HG03108 (cell line): ENCODE results near the gene FOXL3.

Experiments
- ATAC-seq: cut with Tn5 transposase; IDR thresholded peaks from one replicate; pipeline ENCODE4 v1.9.1; 2021; ENCODE audit warnings: moderate library complexity; ENCODE audit not compliant: unreplicated experiment

FOXL3 gene

GRCh38 chr7:265998-266850 lies 23.7 kb upstream of the FOXL3 start:
- no peak for ATAC-seq

GRCh38 chr7:266851-267840 lies 22.8 kb upstream of the FOXL3 start:
- no peak for ATAC-seq

- ATAC-seq, result no peak
These were observed 21.0 kb upstream of the FOXL3 start for GRCh38 chr7:268991-269390.

GRCh38 chr7:269721-270120 lies 20.2 kb upstream of the FOXL3 start:
- no peak for ATAC-seq

- no peak for ATAC-seq
These were observed 19.5 kb upstream of the FOXL3 start for GRCh38 chr7:270351-270983.

- ATAC-seq, result no peak
These were observed 18.5 kb upstream of the FOXL3 start for GRCh38 chr7:271266-272107.

- no peak for ATAC-seq
These were observed 17.8 kb upstream of the FOXL3 start for GRCh38 chr7:272108-272615.

GRCh38 chr7:272631-273030 lies 17.3 kb upstream of the FOXL3 start:
- no peak for ATAC-seq

GRCh38 chr7:273327-273726 lies 16.6 kb upstream of the FOXL3 start:
- ATAC-seq, result no peak

GRCh38 chr7:274266-274665 lies 15.7 kb upstream of the FOXL3 start:
- no peak for ATAC-seq

GRCh38 chr7:276230-276835 lies 13.6 kb upstream of the FOXL3 start:
- ATAC-seq, result no peak

GRCh38 chr7:277228-277627 lies 12.7 kb upstream of the FOXL3 start:
- no peak for ATAC-seq

GRCh38 chr7:278081-278480 lies 11.9 kb upstream of the FOXL3 start:
- ATAC-seq, result no peak

- ATAC-seq, result no peak
These were observed 10.1 kb upstream of the FOXL3 start for GRCh38 chr7:279821-280220.

GRCh38 chr7:280461-280860 lies 9.5 kb upstream of the FOXL3 start:
- no peak for ATAC-seq

GRCh38 chr7:281637-282036 lies 8.3 kb upstream of the FOXL3 start:
- no peak for ATAC-seq

GRCh38 chr7:282621-283020 lies 7.3 kb upstream of the FOXL3 start:
- no peak for ATAC-seq

GRCh38 chr7:284762-285722 lies 4.9 kb upstream of the FOXL3 start:
- ATAC-seq, result no peak

GRCh38 chr7:285731-286130 lies 4.2 kb upstream of the FOXL3 start:
- ATAC-seq, result no peak
